HG03342 (cell line): ENCODE results near the gene IGF2.
"Not testable (repeated sequence)": the region's sequence is repeated elsewhere in the genome, so short reads cannot be mapped to it uniquely, and the experiment has no call there.

Source experiments
- ATAC-seq: cut with Tn5 transposase; IDR thresholded peaks from one replicate; pipeline ENCODE4 v1.9.1; 2021; ENCODE audit warnings: mild to moderate bottlenecking, moderate library complexity; ENCODE audit not compliant: unreplicated experiment

IGF2 gene, protein sequence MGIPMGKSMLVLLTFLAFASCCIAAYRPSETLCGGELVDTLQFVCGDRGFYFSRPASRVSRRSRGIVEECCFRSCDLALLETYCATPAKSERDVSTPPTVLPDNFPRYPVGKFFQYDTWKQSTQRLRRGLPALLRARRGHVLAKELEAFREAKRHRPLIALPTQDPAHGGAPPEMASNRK

DNA sequence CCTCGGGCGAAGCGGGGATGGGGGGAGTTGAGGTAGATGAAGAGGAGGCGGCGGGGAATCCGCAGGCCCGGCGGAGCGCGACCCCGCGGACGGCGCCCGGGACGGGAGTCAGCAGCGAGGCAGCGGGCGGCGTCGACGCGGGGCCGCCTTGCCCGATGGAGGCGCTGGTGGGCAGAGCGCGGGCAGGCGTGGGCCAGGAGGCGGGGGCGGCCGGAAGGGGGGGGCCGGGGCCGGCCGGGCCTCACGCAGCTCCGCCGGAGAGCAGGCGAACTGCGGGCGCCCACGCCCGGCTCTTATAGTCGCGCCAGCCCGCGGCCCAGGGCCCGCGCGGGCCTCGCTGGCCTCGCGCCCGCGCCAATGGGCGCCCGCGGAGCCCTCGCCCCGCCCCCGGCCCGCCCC, at the start of gene IGF2:
IGF2 (minus strand) TSS at position 267 of the 399 bp plus-strand sequence. CDS start 3,866 bp downstream, outside the sequence.
- no peak for ATAC-seq

- ATAC-seq, result no peak
These were observed 49.6 kb upstream of the IGF2 start for GRCh38 chr11:2188745-2189144.

DNA sequence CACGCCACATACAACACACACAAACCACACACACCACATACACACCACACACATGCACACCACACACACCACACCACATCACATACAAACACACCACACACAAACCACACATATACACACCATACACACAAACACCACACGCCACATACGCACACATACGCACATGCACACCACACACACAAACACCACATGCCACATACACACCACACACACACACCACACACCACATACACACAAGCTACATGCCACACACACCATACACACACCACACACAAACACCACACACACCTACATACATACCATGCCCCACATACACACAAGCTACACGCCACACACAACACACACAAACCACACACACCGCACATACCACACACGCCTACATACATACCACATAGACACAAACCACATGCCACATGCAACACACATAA, 48.1 kb upstream of the IGF2 start:
- no peak for ATAC-seq

GRCh38 chr11:2186669-2187279, 47.6 kb upstream of the IGF2 start:
- ATAC-seq, result no peak

DNA sequence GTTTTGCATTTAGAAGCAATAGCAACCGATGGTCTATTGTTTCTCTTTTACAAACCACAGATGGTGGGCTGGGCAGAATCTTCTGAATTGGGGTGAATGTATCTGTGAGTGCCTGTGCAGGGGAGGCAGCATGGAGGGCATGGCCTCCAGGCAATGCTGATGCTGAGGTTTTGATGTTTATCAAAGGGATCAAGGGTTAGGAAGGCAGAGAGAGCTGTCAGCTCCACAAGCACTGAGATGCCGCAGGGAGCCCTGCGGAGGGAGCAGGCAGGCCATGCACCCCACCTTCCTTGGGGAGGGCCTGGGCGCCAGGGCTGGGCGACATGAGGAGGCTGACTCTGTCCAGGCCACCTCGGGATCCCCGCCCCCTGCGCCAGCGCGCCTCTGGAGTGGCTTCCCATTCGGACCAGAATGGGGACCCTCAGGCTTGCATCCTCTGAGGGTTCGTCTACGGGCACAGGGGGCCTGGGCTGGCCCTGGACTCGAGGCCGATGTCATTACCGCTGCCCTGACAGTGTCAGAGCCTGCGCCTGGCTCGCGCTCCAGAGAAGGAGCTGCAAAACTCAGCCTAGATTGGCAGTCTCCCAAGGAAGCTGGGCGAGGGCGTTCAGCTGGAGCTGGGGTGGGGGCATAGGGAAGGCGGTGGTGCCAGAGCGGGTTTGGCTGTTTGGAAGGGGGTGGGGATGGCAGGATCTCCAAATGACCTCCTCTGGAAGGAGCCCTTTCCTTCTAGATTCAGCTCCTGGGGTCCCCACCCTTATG, 46.3 kb upstream of the IGF2 start:
- ATAC-seq, result no peak

DNA sequence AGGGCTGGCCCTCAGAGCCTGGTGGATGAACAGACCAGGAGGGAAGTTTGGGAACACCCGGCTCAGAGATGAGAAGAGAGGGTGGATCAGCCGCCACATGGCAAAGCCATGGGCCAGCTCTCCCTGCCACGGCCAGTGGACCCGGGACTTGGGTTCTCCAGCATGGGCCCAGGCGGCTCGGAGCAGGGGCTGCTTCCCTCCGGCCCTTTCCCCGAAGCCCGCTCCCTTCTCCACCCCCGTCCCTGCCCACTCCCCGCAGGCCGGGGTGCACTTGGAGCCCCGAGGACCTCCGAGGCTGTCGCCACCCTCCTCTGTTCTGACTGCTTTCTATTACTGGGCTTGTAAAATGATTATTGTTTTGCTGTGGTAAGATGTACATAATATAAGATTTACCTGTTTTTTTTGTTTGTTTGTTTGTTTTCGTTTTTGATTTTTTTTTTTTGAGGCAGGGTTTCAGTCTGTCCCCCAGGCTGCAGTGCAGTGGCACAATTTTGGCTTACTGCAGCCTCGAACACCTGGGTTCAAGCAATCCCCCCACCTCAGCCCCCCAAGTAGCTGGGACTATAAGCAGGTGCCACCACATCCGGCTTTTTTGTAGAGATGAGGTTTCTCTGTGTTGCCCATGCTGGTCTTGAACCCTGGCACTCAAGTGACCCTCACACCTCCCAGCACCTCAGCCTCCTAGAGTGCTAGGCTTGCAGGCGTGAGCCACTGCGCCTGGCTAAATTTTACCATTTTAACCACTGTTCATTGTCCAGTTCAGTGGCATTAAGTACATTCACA, 43.7 kb upstream of the IGF2 start:
- no peak for ATAC-seq

- ATAC-seq, result no peak
These were observed 42.9 kb upstream of the IGF2 start for GRCh38 chr11:2182075-2182474.

- ATAC-seq, result no peak
These were observed 41.7 kb upstream of the IGF2 start for GRCh38 chr11:2180789-2181370.

GRCh38 chr11:2180347-2180746, 41.2 kb upstream of the IGF2 start:
- ATAC-seq, result no peak

GRCh38 chr11:2179516-2179915, 40.3 kb upstream of the IGF2 start:
- no peak for ATAC-seq

DNA sequence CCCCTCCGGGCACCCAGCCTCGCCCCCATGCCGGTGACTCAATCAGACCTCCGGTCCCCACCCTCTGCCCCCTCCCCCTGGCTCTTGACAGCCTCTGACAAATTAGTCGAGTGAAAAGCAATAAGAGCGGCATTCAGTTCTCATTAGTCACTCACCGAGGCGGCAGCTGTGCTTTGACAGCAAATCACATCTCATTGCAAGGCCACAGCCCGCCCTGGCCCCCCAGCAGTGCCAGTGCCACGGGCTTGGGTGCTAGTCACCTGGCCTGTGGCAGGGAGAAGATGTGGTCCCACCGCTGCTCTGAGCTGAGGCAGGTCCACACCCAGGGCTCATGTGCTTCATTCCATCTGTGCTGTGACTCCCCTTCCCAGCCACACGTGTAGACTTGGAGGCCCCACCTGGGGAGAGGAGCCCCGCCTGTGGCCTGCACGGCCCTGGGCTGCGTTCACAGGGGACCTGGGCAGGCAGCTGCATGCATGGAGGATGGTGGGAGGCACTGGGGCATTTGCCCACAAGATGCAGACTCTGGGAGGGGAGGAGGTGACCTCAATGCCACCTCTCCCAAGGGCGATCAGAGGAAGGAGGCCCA, 39.8 kb upstream of the IGF2 start:
- no peak for ATAC-seq

DNA sequence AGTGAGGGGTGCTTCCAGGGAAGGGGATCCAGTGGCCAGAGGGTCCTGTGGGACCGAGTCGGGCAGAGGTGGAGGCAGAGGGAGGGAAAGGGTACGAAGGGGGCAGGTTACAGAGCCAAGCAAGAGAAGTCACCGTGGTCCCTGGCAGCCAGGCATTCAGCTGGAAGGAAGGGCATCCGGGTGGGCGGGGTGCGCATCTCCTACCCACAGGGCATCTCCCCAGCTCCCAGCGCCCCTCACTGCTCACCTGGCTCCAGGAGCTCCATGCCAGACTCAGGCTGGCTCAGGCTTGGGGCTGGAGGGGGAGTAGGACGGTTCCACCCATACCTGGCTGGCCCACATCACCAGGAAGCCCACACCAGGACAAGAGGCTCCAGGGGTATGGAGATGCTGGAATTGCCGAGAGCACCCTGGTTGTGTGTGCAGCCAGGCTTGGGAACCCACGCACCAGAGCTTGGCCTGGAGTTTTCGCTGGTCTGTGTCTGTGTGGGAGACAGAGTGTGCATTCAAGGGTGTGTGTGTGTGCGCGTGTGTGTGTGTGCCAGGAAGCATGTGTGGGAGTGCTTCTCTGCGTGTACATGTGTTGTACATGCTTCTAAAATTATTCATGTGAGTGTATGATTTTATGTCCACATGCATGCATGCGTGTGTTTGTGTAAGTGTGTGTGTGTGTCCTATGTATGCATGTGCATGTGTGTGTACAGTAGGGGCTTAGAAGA, 39.0 kb upstream of the IGF2 start:
- ATAC-seq, result not testable (repeated sequence)

DNA sequence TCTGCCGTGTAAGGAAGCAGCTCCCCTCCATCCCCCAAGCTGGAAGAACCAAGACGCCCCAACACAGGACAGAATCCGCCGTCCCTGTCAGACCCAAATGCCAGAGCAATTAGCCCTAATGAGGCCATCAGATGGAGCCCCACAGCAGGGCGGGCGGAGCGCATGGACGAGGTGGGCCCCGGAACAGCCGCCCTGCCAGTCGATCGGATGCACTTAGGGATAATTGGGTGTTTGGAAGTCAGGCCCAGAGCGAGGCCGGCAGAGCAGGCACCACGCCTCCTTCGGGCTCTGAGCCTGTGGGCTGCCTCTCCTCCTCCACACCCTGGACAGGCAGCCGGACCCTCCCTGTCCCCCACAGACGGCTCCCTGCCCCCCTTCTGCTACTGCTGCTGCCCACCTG, 37.9 kb upstream of the IGF2 start:
- ATAC-seq, result no peak

- ATAC-seq, result no peak
These were observed 37.3 kb upstream of the IGF2 start for GRCh38 chr11:2176389-2176900.

DNA sequence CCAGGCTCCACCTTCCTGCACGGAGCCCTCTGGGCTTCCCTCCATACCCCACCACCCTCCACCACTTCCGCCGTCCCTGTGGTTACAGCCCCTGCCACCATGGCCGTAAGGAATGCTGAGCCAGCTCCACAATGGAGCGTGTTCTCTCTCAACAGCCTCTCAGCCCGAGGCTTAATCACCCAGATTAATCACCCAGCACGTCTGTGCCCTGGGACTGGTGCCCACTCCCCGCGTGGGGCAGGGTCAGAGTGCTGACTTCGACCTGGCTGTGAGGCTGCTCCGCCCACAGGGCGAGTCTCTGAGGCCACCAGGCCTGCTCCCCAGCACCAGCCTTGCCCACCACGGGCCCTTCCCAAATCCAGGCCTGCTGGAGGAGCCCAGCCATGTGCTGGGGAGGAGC, 36.5 kb upstream of the IGF2 start:
- ATAC-seq, result no peak

- ATAC-seq, result no peak
These were observed 35.2 kb upstream of the IGF2 start for GRCh38 chr11:2174361-2174760.

GRCh38 chr11:2173761-2174160, 34.6 kb upstream of the IGF2 start:
- ATAC-seq, result no peak

GRCh38 chr11:2173150-2173693, 34.0 kb upstream of the IGF2 start:
- no peak for ATAC-seq

GRCh38 chr11:2172676-2173075, 33.5 kb upstream of the IGF2 start:
- ATAC-seq, result no peak

GRCh38 chr11:2171591-2172003, 32.4 kb upstream of the IGF2 start, which contains the start of gene TH:
TH (minus strand) TSS chr11:2171815; CDS start chr11:2171786, 29 bp downstream.
- ATAC-seq, result no peak
